Measurements from ENCODE around the gene GTF2IRD1. TPM values are rescaled to one million over a fixed set of nuclear protein-coding genes. Genes with fewer than 3 reads are reported as not detected.

The GTF2IRD1 gene, protein sequence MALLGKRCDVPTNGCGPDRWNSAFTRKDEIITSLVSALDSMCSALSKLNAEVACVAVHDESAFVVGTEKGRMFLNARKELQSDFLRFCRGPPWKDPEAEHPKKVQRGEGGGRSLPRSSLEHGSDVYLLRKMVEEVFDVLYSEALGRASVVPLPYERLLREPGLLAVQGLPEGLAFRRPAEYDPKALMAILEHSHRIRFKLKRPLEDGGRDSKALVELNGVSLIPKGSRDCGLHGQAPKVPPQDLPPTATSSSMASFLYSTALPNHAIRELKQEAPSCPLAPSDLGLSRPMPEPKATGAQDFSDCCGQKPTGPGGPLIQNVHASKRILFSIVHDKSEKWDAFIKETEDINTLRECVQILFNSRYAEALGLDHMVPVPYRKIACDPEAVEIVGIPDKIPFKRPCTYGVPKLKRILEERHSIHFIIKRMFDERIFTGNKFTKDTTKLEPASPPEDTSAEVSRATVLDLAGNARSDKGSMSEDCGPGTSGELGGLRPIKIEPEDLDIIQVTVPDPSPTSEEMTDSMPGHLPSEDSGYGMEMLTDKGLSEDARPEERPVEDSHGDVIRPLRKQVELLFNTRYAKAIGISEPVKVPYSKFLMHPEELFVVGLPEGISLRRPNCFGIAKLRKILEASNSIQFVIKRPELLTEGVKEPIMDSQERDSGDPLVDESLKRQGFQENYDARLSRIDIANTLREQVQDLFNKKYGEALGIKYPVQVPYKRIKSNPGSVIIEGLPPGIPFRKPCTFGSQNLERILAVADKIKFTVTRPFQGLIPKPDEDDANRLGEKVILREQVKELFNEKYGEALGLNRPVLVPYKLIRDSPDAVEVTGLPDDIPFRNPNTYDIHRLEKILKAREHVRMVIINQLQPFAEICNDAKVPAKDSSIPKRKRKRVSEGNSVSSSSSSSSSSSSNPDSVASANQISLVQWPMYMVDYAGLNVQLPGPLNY
- total RNA-seq (27.8 and 34.9 TPM in 2 replicates), polyA plus RNA-seq (39.6 and 46.7 TPM in 2 replicates)

DNA sequence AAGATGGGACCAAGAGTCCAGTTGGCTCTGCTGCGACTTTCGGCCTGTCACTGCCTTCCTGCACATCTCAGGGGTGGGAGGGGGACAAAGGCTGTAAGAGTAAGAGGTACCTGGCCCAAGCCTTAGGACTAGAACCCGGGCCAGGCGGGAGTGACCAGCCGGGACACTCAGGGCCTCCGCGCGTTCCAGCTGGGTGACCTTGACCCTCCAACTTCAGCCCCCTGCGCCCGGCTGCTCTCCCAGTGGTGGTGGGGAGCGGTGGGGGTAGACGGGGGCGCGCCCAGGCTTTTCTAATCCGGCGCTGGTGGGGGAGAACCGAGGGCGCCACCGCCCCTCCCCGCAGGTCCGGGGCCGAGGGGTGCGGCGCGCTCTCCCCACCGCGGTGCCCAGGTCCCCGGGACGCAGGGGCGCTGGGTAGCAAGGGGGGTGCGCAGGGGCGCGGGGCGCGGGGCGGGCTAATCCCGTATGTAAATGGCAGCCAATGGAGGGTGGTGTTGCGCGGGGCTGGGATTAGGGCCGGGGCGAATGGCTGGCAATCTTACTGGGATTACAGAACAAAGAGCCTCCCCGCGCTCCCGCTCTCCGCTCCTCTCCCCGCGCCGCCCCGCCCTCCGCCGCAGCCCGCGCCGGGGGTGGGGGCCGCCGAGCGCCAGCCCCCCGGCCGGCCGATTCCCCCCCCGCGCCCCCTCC, at the start of gene GTF2IRD1:
TSS of gene GTF2IRD1 (plus strand) at position 585 of the 690 bp plus-strand sequence. CDS start 54,175 bp downstream, outside the sequence.
- WGBS (ENCODE audit: low lambda C conversion rate, missing lambda C conversion rate): 3% methylated on average over 28 of the region's 62 CpGs
- TF ChIP-seq EZH2 (IDR thresholded peaks at IDR 0.05; ENCODE audit: borderline replicate concordance): no peak
- no peak for TF ChIP-seq EZH2phosphoT487 (IDR thresholded peaks at IDR 0.05; ENCODE audit: low read depth, severe bottlenecking, unreplicated experiment)
- TF ChIP-seq, protein P1, sequence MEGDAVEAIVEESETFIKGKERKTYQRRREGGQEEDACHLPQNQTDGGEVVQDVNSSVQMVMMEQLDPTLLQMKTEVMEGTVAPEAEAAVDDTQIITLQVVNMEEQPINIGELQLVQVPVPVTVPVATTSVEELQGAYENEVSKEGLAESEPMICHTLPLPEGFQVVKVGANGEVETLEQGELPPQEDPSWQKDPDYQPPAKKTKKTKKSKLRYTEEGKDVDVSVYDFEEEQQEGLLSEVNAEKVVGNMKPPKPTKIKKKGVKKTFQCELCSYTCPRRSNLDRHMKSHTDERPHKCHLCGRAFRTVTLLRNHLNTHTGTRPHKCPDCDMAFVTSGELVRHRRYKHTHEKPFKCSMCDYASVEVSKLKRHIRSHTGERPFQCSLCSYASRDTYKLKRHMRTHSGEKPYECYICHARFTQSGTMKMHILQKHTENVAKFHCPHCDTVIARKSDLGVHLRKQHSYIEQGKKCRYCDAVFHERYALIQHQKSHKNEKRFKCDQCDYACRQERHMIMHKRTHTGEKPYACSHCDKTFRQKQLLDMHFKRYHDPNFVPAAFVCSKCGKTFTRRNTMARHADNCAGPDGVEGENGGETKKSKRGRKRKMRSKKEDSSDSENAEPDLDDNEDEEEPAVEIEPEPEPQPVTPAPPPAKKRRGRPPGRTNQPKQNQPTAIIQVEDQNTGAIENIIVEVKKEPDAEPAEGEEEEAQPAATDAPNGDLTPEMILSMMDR (IDR thresholded peaks at IDR 0.05; ENCODE audit: poor library complexity): no peak
- peak within 1 kb of the TSS; percentile 97 for H3K4me3 ChIP-seq
- no peaks in the 10 kb centered on the region for H3K9me2 ChIP-seq (replicated peaks; ENCODE audit: insufficient read depth)
- no peaks in the 10 kb centered on the region for H3K27me3 ChIP-seq
- H3K27ac ChIP-seq: peak within 1 kb of the TSS; percentile 99
- peak; percentile 90 for DNase-seq (ENCODE audit: low spot score)
- peak within 1 kb of the TSS; percentile 92 for H2AFZ ChIP-seq
- H3K4me2 ChIP-seq: peak within 1 kb of the TSS; percentile 97
- peaks cover 17% of the 10 kb centered on the region for H3K4me1 ChIP-seq (ENCODE audit: insufficient read depth)
- H4K20me1 ChIP-seq (ENCODE audit: insufficient read depth, poor library complexity, severe bottlenecking): peaks cover 18% of the 10 kb centered on the region
- H3K36me3 ChIP-seq (replicated peaks; ENCODE audit: insufficient read depth, low read depth): no peaks in the 10 kb centered on the region
- H3K79me2 ChIP-seq: peaks cover 50% of the 10 kb centered on the region
- H3K9me3 ChIP-seq (ENCODE audit: low read depth): no peaks in the 10 kb centered on the region

DNA sequence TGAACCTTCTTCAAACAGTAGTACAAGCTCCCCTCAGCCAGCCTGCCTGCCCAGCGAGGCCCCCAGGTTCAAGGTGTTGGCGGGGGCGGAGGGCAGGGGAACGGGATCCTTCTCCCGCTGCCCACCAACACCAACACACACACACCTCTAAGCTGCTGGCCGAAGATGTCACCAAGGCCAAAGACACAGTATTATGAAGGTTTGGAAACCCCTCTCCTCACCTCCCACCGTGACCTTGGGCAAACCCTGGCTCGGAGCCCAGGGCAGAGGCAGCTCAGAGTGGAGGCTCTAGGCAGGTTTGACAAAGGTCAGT, 49.4 kb upstream of the GTF2IRD1 start:
- no peak for DNase-seq (ENCODE audit: low spot score)
- no peaks in the 10 kb centered on the region for H3K27me3 ChIP-seq
- H3K4me2 ChIP-seq: no peak overlapping the region
- no peak overlapping the region for H3K27ac ChIP-seq
- no peak overlapping the region for H3K4me3 ChIP-seq
- H3K9me2 ChIP-seq (replicated peaks; ENCODE audit: insufficient read depth): no peaks in the 10 kb centered on the region
- H2AFZ ChIP-seq: no peak overlapping the region
- TF ChIP-seq EZH2 (IDR thresholded peaks at IDR 0.05; ENCODE audit: borderline replicate concordance) (no peak), EZH2phosphoT487 (IDR thresholded peaks at IDR 0.05; ENCODE audit: low read depth, severe bottlenecking, unreplicated experiment) (no peak)
- TF ChIP-seq, protein P1 (IDR thresholded peaks at IDR 0.05; ENCODE audit: poor library complexity): no peak
- H3K79me2 ChIP-seq: no peaks in the 10 kb centered on the region
- WGBS (ENCODE audit: low lambda C conversion rate, missing lambda C conversion rate): 94% methylated on average over 8 of the region's 8 CpGs
- no peaks in the 10 kb centered on the region for H3K9me3 ChIP-seq (ENCODE audit: low read depth)
- no peaks in the 10 kb centered on the region for H3K36me3 ChIP-seq (replicated peaks; ENCODE audit: insufficient read depth, low read depth)
- no peaks in the 10 kb centered on the region for H4K20me1 ChIP-seq (ENCODE audit: insufficient read depth, poor library complexity, severe bottlenecking)
- no peaks in the 10 kb centered on the region for H3K4me1 ChIP-seq (ENCODE audit: insufficient read depth)

DNA sequence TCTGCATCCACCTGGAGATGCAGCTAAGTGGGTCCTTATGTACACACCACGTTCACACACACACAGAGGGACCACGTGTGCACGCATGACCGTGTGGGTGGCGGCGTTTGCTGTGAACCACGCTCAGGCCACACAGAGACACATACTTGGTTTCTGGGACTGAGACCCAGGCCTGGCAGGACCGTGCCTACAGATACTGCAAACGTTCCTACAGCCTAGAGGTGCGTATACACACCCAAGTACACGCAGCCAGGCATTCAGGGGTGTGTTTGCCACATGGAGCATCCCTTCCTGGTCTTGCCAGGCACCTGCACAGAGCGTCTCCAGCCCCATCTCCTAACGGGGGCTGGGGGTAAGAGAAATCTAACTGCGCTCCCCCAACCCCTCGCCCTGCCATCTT, 49.0 kb upstream of the GTF2IRD1 start:
- no peak overlapping the region for H2AFZ ChIP-seq

More for the DNA sequence above, 49.0 kb upstream of the GTF2IRD1 start:
- H3K4me1 ChIP-seq (ENCODE audit: insufficient read depth): no peaks in the 10 kb centered on the region
- no peak overlapping the region for H3K27ac ChIP-seq
- no peak overlapping the region for H3K4me2 ChIP-seq
- H3K4me3 ChIP-seq: no peak overlapping the region
- no peaks in the 10 kb centered on the region for H3K9me3 ChIP-seq (ENCODE audit: low read depth)
- H4K20me1 ChIP-seq (ENCODE audit: insufficient read depth, poor library complexity, severe bottlenecking): no peaks in the 10 kb centered on the region
- TF ChIP-seq, protein P1 (IDR thresholded peaks at IDR 0.05; ENCODE audit: poor library complexity): no peak
- TF ChIP-seq EZH2phosphoT487 (IDR thresholded peaks at IDR 0.05; ENCODE audit: low read depth, severe bottlenecking, unreplicated experiment) (no peak), EZH2 (IDR thresholded peaks at IDR 0.05; ENCODE audit: borderline replicate concordance) (no peak)
- no peaks in the 10 kb centered on the region for H3K79me2 ChIP-seq
- no peaks in the 10 kb centered on the region for H3K36me3 ChIP-seq (replicated peaks; ENCODE audit: insufficient read depth, low read depth)
- WGBS (ENCODE audit: low lambda C conversion rate, missing lambda C conversion rate): 88% methylated on average over 13 of the region's 15 CpGs
- no peaks in the 10 kb centered on the region for H3K27me3 ChIP-seq
- DNase-seq (ENCODE audit: low spot score): no peak
- H3K9me2 ChIP-seq (replicated peaks; ENCODE audit: insufficient read depth): no peaks in the 10 kb centered on the region

All from hepatocyte (in vitro differentiated cells).